Measurements from ENCODE around the gene ZCCHC7. TPM values are rescaled to one million over a fixed set of nuclear protein-coding genes. Genes with fewer than 3 reads are reported as not detected.

ZCCHC7 gene
- total RNA-seq, 2 experiments from 2014 or later, result 32.9 to 37.0 TPM

- intact Hi-C loops (cut with micrococcal nuclease), result no loop called here
- Mint-ChIP-seq H3K36me3 (ENCODE audit: low read depth) (peaks cover 4% of the 10 kb centered on the region), H3K4me1 (ENCODE audit: low read depth) (peaks cover 5% of the 10 kb centered on the region), H3K9me3 (no peaks in the 10 kb centered on the region), H3K27me3 (no peaks in the 10 kb centered on the region), H3K4me3 (no peak overlapping the region), H3K27ac (no peak overlapping the region)
- POLR2A ChIA-PET, result interaction anchor here (1.0 kb wide), 1 partner anchor 425 kb away, joined by 3 read pairs; no protein-coding TSS in a partner anchor
- CTCF ChIA-PET, result interaction anchor here (0.6 to 3.6 kb wide), 10 partner anchors 9 to 774 kb away, joined by 3 to 15 read pairs (median 4); partner anchors contain the start of gene ZCCHC7
- peak; percentile 20 for TF ChIP-seq CTCF (IDR thresholded peaks at IDR 0.05)
- ATAC-seq (peak; percentile 60), DNase-seq (peak; percentile 16)
Measured at GRCh38 chr9:37329576-37329975, 209.2 kb downstream of the ZCCHC7 start.

- no peaks in the 10 kb centered on the region for H3K9me3 Mint-ChIP-seq
- no peak overlapping the region for H3K4me3 Mint-ChIP-seq
- CTCF ChIA-PET, result no interaction called here
- no peak for DNase-seq
- H3K27ac Mint-ChIP-seq, result no peak overlapping the region
- ATAC-seq, result no peak
- H3K27me3 Mint-ChIP-seq, result no peaks in the 10 kb centered on the region
- intact Hi-C loops (cut with micrococcal nuclease), result no loop called here
- no peaks in the 10 kb centered on the region for H3K4me1 Mint-ChIP-seq (ENCODE audit: low read depth)
- TF ChIP-seq CTCF (IDR thresholded peaks at IDR 0.05), result no peak
- peaks cover 2% of the 10 kb centered on the region for H3K36me3 Mint-ChIP-seq (ENCODE audit: low read depth)
- POLR2A ChIA-PET, result no interaction called here
Measured at GRCh38 chr9:37331871-37332270, 211.5 kb downstream of the ZCCHC7 start.

- DNase-seq (no peak), ATAC-seq (no peak)
- no peaks in the 10 kb centered on the region for H3K36me3 Mint-ChIP-seq (ENCODE audit: low read depth)
- no peak overlapping the region for H3K4me3 Mint-ChIP-seq
- no peak for TF ChIP-seq CTCF (IDR thresholded peaks at IDR 0.05)
- H3K9me3 Mint-ChIP-seq, result no peaks in the 10 kb centered on the region
- ChIA-PET CTCF (no interaction called here), POLR2A (no interaction called here)
- H3K27me3 Mint-ChIP-seq, result no peaks in the 10 kb centered on the region
- no peaks in the 10 kb centered on the region for H3K4me1 Mint-ChIP-seq (ENCODE audit: low read depth)
- H3K27ac Mint-ChIP-seq, result no peak overlapping the region
- intact Hi-C loops (cut with micrococcal nuclease), result no loop called here
Measured at GRCh38 chr9:37332578-37332977, 212.2 kb downstream of the ZCCHC7 start.

DNA sequence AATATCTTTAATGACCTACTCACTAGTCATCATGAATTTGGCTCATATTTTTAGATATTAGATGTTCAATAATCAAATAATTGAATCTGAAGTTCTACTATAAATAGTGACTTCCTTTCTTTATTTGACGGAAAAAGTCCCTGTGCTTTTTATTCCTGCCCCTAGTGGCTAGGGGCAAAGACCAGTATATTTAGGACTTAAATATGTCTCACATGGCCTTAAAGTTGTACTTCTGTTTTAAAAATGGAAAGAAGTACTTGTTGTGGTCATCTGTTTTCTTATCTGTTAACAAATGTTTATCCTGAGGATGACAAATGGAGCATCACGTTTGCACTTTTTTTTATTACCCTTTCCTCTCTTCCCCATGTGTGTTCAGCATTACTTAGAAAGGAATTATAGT, 212.9 kb downstream of the ZCCHC7 start:
- Mint-ChIP-seq H3K27ac (no peak overlapping the region), H3K9me3 (no peaks in the 10 kb centered on the region), H3K4me3 (no peak overlapping the region), H3K4me1 (ENCODE audit: low read depth) (no peaks in the 10 kb centered on the region), H3K36me3 (ENCODE audit: low read depth) (no peaks in the 10 kb centered on the region), H3K27me3 (no peaks in the 10 kb centered on the region)
- DNase-seq (no peak), ATAC-seq (no peak)
- CTCF ChIA-PET, result no interaction called here
- TF ChIP-seq CTCF (IDR thresholded peaks at IDR 0.05), result no peak
- intact Hi-C loops (cut with micrococcal nuclease), result no loop called here
- POLR2A ChIA-PET, result no interaction called here

DNA sequence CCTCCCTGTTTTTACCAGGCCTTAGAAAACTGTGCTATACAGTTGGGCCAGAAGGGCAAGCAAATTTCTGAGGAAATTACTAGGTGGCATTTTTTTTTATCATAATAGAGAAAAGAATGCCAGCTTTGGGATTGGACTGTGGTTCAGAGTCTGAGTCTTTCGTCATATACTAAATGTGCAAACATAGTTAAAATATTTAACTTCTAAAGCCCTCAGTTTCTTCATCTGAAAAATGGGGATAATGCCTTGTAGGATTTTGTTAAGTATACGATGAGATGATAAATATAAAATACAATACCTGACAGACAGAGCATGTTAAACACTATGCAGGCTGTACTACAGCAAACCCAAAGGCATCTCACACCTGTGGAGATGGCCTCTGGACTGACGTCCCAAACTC, 214.9 kb downstream of the ZCCHC7 start:
- no peak overlapping the region for H3K4me3 Mint-ChIP-seq
- ATAC-seq (no peak), DNase-seq (no peak)
- no peaks in the 10 kb centered on the region for H3K4me1 Mint-ChIP-seq (ENCODE audit: low read depth)
- no peaks in the 10 kb centered on the region for H3K9me3 Mint-ChIP-seq
- no peaks in the 10 kb centered on the region for H3K36me3 Mint-ChIP-seq (ENCODE audit: low read depth)
- intact Hi-C loops (cut with micrococcal nuclease), result no loop called here
- ChIA-PET POLR2A (no interaction called here), CTCF (no interaction called here)
- TF ChIP-seq CTCF (IDR thresholded peaks at IDR 0.05), result no peak
- no peak overlapping the region for H3K27ac Mint-ChIP-seq
- no peaks in the 10 kb centered on the region for H3K27me3 Mint-ChIP-seq
